Measurements from ENCODE around the gene ELMOD3. TPM values are rescaled to one million over a fixed set of nuclear protein-coding genes. Genes with fewer than 3 reads are reported as not detected.

The ELMOD3 gene
- total and polyA plus RNA-seq, 9 of the 15 experiments (the other 6 are each of a cell fraction or from before 2014, with no cell fraction given) = 2.7 to 18.7 (median 11.6) TPM

GRCh38 chr2:85354286-85355072 lies at the start of gene ELMOD3, which contains the start of gene RETSAT (continued):
- TF ChIP-seq TSHZ1 (CRISPR knock-in tag; IDR thresholded peaks at IDR 0.05) (no peak), SMARCA4 (IDR thresholded peaks at IDR 0.05) (0 out of 2 replicates have a peak, but pooled peaks have one; percentile 28), CCNT2 (IDR thresholded peaks at IDR 0.05; ENCODE audit: borderline replicate concordance, extremely low read depth, insufficient read length, low read depth, low read length) (peak; percentile 25), SRSF7 (optimal IDR thresholded peaks at IDR 0.05; ENCODE audit: low read depth, low read length) (no peak), HBP1 (CRISPR knock-in tag; IDR thresholded peaks at IDR 0.05) (no peak), ZBTB2 (IDR thresholded peaks at IDR 0.05) (no peak), CREB3 (tag; conservative IDR thresholded peaks at IDR 0.05; ENCODE audit: low read depth) (no peak), FOXK2 (conservative IDR thresholded peaks at IDR 0.05 in 1 of 2, IDR thresholded peaks at IDR 0.05 in 1 of 2; ENCODE audit: low read depth in 2 of 2) (no peak), ZNF124 (CRISPR knock-in tag; IDR thresholded peaks at IDR 0.05) (no peak), MED1 (CRISPR knock-in tag; IDR thresholded peaks at IDR 0.05; ENCODE audit: borderline replicate concordance) (no peak), ZNF239 (CRISPR knock-in tag; IDR thresholded peaks at IDR 0.05) (no peak), TAF7 (tag; IDR thresholded peaks at IDR 0.05) (peak; percentile 85), USF2 (CRISPR knock-in tag; IDR thresholded peaks at IDR 0.05) (no peak), ZFP30 (CRISPR knock-in tag; IDR thresholded peaks at IDR 0.05; ENCODE audit: borderline replicate concordance) (no peak)

Measured in K562 (cell line).